GM18505 (cell line): Measurements from ENCODE around the gene BTBD9.

Experiments used
- ATAC-seq: cut with Tn5 transposase; IDR thresholded peaks from one replicate; pipeline ENCODE4 v1.9.1; 2021; ENCODE audit not compliant: unreplicated experiment
- POLR2A ChIP-seq: IDR thresholded peaks from 4 replicates; pipeline ENCODE4 v1.6.1; 2011; ENCODE audit warnings: borderline replicate concordance; ENCODE audit not compliant: insufficient read depth, insufficient read length; ENCODE audit errors: extremely low read depth

Gene BTBD9

DNA sequence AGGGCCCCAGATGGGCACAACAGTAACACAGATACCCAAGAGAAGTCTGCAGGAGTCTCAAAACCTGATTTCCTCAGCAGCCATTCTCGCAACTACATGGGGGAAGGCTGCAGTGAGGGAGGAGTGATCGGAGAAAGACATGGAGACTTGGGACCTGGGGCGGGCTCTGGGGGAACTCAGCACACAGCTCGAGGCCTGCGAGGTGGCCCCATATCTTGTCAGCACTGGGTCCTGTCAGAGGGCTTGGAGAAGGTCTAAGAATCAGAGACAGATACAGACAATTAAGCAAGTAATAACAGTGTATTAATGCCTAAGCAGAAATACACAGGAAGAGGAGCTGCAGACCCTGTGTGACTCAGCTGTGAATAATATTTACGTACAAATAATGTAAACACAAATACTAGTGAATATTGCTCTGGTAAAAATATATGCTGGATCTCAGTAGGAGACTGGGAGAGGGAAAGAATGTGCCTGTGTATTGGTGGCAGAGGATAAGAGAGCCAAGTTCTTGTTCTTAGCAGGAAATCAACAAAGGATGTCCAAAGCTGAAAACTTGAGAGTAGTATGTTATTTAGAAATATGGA, 484.0 kb downstream of the BTBD9 start:
- no peak for ATAC-seq
- no peak for TF ChIP-seq POLR2A

GRCh38 chr6:38155144-38155543, 484.6 kb downstream of the BTBD9 start:
- ATAC-seq: no peak
- TF ChIP-seq POLR2A: no peak

- ATAC-seq: no peak
- TF ChIP-seq POLR2A: no peak
These were observed 485.0 kb downstream of the BTBD9 start for GRCh38 chr6:38154731-38155130.

DNA sequence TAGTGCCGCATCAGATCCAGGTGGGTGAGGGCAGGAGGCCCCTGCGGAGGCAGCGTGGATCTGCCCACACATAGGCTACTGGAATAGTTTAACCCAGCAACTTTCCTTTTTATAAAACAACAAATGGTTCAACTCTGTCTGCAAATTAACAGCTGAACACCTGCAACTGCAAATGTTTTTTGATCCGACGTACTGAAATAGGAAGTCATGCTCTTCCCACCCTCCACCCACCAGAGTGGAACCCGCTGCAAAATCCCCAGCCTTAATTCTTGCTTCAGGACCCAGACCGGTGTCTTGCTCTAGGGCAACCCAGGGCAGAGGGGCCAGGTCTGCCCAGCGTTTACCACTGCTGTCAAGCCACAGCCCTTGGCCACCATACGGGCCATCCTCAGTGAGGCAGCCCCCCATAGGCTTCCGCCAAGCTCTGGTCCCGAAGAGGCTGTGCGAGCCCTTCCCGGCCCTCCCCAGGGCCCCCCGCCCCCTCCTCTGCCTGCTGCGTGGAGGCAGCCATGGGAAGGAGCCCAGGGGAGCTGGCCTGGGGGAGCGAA, 485.9 kb downstream of the BTBD9 start:
- ATAC-seq: no peak
- no peak for TF ChIP-seq POLR2A

DNA sequence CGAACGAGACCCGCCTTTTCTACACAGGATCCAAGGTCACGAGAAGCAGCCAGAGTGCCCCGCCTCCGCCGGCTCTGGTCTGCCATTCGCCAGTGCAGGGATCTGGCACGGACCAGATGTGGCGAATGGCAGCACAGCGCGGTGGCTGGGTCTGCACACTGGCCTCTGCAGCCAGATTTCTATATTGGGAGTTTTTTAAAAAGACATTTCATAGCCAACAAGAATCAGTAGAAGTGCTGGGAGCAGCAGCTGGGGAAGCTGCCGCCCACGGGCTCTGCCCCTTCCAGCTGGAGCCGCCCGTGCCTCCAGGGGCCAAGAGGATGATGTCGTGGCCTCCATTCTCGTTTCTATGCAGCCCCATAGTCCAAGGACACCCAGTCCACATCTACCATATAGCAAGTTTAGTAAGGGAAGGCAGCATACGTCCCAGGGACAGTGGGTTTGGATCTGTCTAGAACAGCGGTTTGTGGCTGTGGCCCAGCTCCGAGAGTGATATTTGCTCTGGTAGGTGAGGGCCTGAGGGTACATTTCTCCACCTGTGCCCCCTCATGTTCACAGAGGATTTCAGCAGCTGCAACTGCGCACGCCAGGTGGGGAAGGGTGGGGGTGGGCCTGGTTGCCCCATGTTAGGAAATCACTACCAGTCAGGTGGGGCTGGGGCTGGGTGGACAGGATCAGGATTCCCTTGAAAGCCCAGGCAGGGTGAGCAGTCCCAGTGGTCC, 486.5 kb downstream of the BTBD9 start:
- no peak for ATAC-seq

DNA sequence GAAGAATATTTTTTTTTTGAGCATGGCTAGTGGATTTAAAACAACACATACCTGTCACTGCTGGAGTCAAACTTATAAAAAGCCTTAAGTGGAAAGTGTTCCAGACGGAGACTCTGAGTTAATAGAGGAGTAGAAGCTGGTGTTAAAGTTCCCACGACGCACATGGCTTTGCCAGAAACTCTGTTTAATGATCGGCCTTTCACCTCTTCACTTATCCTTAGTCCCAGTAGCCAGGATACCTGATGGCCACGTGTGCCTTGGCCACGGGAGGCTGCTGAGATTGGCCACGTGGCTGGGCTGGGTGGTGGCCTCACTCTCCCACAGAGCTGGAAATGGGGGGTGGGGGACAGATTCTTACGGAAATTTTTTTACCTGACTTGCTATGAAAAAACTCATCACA, 487.1 kb downstream of the BTBD9 start:
- no peak for TF ChIP-seq POLR2A
- no peak for ATAC-seq

More for the DNA sequence above, 486.5 kb downstream of the BTBD9 start:
- TF ChIP-seq POLR2A: no peak

GRCh38 chr6:38151580-38152500, 487.9 kb downstream of the BTBD9 start:
- no peak for ATAC-seq
- TF ChIP-seq POLR2A: no peak

GRCh38 chr6:38150681-38151296, 488.9 kb downstream of the BTBD9 start:
- no peak for TF ChIP-seq POLR2A
- no peak for ATAC-seq

DNA sequence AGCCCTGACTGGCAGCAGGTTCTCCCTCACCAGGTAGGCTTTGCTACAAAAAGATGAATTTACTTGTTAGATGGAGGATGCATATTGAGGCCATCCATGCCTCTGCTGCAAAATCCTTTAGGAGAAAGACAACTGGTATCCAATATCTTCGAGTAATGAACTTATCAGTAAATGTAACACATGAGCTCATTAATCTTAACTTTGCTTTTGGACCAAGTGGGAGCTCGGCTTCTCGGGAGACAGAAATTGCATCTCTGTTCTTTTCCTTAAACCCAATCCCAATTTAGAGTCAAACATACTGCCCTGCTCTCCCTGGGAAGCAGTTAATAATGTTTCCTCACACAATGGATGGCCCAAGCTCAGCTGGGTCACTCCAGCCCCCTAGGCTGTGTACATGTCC, 489.7 kb downstream of the BTBD9 start:
- no peak for TF ChIP-seq POLR2A
- ATAC-seq: no peak

DNA sequence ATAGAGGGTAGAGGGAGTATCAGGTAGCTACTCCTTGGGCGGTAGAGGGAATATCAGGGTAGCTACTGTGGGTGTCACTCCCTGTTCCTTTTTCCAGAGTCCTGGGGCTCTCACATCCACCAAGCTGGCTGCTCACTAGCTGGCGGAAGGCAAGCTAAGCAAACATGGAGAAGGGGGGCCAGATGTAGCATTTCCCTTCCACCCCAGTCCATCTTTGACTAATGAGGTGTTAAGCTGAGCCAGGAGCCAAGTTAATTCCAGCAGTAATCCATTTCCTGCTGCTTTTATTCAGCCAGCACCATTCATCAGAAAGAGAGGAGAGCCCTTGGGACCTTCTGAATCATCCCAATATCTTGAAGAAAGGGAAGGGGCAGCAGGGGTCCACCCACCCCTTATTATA, 490.2 kb downstream of the BTBD9 start:
- no peak for TF ChIP-seq POLR2A
- ATAC-seq: no peak

DNA sequence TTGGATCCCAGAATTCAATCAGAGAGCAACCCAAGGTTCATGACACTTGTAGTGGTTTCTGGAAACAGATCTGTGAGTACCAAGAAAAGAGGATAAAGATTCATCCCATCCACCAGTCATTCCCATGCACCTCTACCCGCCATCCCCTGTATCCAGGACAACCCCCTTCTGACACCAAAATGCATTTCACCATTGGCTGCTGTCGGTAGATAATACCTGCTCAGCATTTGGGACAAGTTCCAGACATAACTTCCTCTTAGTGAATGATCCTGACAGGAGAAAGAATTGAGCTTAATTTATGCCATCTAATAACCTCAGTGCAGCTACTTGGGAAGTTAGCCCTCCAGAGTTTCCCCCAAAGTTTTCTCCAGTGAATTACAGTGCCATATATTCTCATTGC, 491.1 kb downstream of the BTBD9 start:
- TF ChIP-seq POLR2A: no peak
- no peak for ATAC-seq

DNA sequence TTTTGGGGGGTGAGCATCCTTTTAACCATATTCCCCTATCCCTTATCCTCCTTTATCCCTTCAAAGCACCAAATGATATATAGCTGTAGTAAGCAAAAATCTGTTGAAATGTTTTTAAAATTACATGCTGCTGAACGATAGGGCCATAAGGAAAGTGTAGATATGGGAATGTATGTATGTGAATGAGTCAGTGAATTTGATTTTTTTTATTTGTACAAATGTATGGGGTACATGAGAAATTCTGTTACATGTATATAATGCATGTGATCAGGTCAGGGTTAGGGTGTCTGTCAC, 493.0 kb downstream of the BTBD9 start:
- TF ChIP-seq POLR2A: no peak
- no peak for ATAC-seq

- no peak for TF ChIP-seq POLR2A
- no peak for ATAC-seq
These were observed 493.6 kb downstream of the BTBD9 start for GRCh38 chr6:38146021-38146733.

- ATAC-seq: no peak
- TF ChIP-seq POLR2A: no peak
These were observed 495.3 kb downstream of the BTBD9 start for GRCh38 chr6:38144365-38144945.
